Renal cortical epithelial cell (primary cell): Measurements from ENCODE around the gene SETD1A. TPM values are rescaled to one million over a fixed set of nuclear protein-coding genes. Genes with fewer than 3 reads are reported as not detected.

Experiments used
- DNase-seq: peaks from one replicate; pipeline ENCODE4 v3.0.0-alpha.2; 2011; ENCODE audit warnings: low read depth
- total RNA-seq: library from RNA; depleted of rRNA; stranded (reverse); fragments of >200 nt; gene quantifications from 2 replicates; pipeline ENCODE4 v1.2.3, GENCODE V29; 2014

The SETD1A gene
- 1.0 and 7.6 TPM in 2 replicates for total RNA-seq

DNA sequence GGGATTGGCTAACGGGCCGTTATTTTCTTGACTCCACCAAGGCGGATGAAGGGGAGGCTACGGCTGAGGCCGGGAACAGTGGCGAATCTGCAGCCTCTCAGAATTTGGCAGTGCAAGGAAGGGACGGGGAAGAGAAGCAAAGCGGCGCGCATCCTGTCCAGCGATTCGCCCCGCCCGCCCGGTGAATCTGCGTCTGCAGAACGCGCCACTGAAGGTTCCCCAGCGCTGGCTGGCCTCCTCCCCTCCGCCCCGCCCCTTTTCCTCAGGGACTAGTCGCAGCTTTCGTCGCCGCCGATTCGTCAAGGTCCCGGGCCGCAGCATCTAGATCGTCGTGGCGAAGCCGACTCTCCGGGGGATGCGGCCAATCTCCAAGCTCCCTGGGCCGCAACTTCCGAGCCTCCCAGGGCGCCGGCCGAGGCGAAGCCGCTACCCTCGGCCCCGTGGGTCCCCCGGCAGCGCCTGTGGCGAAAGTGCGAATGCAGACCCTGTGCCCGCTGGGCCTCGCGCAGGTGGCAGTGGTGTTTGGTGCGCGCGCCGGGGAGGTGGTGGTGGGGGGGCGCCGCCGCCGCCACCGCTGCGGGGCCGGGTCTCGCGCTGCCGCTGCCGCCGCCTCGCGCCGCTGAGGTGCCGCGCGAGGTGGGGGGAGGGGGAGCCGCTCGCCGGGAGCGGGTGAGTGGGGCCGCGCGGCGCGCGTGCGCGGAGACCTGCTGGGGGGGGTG is at the start of gene SETD1A:
SETD1A (plus strand) TSS at position 299 of the 719 bp plus-strand sequence. CDS start 978 bp downstream, outside the sequence.
- DNase-seq = peak; percentile 73

DNA sequence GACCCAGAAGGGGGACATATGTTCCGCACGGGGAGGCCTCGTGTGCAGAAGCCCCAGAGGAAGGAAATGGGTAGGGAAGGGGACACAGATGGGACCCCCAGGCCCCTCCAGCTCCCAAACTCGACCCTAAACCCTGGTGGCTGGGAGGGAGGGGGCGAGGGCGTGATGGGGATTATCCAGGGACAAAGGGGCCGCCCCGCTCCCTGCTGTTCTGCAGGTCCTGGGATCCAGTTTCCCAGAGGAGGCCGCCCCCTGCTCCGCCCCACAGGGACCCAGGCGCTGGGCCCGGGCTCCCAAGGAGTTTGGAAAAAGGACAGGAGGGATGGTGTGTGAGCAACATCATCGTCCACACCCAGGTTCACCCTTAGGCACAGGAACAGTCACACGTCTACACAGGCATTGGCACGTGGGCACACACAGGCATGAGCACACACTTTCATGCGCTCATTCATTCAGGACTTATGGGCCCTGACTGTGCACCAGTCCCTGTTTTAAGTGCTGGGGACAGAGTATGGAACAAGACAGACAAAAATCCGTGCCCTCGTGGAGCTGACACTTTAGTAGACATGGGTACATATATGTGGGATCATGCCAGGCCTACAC is 47.0 kb upstream of the SETD1A start:
- DNase-seq = no peak

DNA sequence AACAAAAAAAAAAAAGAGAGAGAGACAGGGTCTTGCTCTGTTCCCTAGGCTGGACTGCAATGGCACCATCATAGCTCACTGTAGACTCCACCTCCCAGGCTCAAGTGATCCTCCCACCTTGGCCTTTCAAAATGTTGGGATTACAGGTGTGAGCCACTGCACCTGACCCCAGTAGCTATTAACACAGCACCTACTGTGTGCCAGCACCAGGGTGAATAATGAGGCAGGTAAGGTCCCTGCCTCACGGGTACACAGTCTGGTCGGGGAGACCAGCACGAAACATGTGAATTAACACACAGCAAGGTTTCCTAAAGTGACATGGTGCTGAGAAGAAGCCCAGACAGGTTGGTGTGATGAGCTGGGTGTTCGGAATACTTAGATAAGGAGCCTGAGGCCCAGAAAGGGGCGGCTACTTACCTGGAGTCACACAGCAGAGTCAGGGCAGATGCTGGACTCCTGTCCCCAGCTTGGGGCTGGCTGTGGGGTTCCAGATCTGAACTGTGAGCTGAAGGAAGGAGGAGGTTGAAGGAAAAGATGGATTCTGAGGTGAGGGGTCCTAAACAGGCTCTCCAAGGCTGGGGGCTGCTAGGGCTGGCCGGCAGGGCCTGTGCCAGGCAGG is 44.7 kb upstream of the SETD1A start:
- DNase-seq = no peak

DNA sequence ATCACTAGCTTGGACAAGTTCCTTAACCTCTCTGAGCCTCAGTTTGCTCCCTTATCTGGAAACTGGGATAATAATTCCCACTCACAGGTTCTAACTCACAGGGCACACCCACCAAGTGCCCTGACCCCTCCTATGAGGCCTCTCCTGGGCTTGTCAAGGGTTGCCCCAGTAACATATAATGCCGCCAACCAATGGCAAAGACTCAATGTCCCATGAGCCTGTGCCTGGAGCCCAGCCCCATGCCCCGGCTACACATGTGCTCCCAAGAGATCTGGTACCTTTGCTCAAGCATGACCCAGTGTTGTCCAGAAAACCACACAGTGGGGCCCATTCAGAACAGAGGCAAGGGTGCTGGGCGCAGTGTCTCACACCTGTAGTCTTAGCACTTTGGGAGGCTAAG is 42.7 kb upstream of the SETD1A start:
- no peak for DNase-seq

DNA sequence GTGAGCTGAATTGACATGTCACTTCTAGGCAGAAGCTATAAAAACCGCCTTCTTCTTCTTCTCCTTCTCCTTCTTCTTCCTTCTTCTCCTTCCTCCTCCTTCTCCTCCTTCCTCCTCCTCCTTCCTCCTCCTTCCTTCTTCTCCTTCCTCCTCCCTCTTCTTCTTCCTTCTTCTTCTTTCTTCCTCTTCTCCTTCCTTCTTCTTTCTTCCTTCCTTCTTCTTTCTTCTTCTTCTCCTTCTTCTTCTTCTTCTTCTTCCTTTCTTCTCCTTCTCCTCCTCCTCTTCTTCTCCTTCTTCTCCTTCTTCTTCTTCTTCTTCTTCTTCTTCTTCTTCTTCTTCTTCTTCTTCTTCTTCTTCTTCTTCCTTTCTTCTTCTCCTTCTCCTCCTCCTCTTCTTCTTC is 38.9 kb upstream of the SETD1A start:
- DNase-seq = no peak

DNA sequence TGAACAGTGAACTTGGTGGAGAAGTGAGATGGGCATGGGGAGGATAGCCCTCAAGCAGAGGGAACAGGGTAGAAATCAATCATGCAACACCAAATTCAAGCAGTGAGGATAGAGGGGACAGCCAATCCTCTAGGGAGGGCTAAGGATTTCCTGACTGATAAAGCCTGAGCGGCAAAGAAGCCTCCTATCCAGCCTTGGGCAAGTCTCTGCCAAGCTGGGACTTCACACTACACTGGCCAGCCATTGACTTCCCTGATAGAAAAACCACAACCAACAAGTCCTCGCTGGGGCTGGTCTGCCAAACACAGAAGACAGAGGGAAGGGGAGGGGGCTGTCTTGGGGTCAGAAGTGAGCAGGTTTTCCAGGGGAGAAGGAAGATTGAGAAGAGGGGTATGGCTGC is 36.7 kb upstream of the SETD1A start:
- DNase-seq = no peak

DNA sequence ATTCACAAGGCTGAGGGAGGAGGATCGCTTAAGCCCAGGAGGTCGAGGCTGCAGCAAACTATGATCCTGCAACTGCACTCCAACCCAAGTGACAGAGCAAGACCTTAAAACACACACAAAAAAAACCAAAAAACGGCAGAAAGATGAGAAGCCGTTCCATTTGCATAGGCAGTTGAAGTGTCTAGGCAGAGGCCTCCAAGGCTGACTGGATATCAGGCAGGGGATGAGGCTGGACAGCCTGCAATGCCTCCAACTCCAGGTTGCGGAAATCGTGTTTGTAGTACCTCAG is 36.2 kb upstream of the SETD1A start:
- no peak for DNase-seq

DNA sequence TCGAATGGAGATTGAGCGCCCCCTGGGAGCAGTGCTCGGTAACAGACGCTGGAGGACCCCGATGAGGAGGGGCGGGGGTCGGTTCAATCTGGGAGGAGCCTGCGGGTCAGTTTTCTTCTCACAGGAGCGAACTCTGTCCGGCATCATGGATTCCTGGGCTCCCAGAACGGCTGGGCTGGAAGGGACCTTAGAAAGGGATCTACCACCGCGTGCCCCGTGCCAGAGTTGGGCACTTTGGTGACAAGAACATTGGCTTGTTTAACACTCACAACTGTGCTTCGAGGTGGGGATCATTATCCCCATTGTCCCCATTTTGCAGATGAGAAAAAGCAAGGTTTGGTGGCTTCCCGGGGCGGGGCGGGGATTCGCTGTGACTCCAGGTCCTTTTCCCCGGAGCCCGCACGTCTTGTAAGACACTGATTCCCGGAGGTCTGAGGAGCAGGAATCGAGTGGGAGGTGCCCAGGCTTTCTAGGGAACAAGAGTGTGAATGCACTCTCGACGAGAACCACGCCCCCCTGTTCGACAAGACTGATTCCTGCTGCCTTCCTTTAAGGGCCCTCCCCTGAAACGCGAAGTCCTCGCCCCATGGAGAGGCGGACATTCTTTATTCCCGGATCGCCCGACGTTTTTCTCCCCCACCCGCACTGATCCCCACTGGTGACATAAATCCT is 35.7 kb upstream of the SETD1A start:
- peak; percentile 85 for DNase-seq

DNA sequence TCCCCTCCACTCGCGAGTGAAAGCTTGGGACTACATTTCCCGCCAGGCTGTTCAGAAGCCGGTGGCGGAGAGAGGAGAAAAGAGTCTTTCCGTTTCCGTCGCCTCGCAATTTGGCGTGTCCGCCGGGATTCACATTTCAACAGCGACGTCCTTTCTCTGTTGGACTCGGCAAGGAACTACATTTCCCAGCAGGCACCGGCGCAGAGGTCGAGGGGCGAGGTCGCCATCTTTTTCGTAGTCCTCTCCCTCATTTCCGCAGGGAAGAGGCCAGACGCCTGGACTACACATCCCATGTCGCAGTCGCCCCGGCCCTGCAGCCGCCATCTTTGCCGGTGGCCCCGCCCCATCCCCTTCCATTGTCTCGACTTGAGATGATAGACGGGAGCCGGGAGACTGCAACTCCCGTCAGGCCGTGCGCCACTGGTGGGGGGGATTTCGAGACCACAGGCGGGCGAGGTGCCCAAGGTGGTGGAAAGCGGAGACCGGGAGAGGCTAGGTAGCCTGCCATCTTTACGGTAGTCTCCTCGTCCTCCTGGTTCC is 35.1 kb upstream of the SETD1A start:
- DNase-seq = peak; percentile 98

DNA sequence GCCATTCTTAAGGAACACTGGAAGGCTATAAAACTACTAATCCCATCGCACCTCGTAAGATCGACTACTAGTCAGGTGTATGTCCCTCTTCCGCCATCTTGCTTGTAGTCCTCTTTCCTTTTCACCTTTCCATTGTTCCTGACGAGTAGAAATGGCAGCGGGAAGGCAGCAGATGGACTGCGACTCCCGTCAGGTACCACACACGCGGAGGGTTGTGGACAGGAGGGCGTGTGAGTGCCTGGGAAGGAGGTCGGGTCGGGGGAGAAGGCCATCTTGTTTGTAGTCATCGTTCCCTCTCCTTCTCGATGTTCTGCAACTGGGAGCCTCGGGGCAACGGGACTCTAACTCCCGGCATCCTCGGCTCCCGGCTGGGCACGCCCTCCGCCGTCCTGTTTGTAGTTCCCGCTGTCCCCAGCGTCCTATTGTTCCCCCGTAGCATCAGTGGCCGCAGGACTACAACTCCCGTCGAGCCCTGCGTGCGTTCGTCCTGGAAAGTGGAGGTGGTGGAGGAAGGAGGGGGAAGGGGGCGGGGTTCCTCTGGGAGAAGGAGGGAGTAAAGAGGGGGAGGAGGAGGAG is 34.5 kb upstream of the SETD1A start:
- DNase-seq = peak; percentile 98

DNA sequence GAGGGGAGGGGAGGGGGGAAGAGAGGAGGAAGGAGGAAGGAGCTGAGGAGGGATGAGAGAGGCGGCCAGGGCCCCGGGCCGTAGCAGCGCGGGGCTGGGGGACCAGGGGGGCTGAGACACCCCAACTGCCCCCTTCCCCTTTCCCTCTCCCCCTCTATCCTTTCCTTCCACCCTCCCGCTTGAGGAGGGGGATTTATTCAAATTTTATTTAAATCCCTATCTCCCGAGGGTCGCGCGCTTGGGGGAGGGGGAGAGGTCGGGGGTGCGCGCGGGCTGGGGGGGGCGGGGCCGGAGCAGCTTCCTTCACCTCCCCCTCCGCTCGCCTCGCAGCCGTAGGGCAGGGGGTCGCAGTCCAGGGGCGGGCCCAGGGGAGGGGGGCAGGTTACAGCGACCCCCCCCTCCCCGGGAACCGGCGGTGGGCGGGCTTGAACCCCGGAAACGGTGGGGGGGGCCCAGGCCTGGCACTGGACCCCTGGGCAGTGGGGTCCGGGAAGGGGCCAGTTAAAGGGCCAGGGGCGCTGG is 33.9 kb upstream of the SETD1A start, which contains the start of gene FBXL19:
FBXL19 (plus strand) TSS at position 19 of the 522 bp plus-strand sequence. CDS start 2,183 bp downstream, outside the sequence.
- no peak for DNase-seq

DNA sequence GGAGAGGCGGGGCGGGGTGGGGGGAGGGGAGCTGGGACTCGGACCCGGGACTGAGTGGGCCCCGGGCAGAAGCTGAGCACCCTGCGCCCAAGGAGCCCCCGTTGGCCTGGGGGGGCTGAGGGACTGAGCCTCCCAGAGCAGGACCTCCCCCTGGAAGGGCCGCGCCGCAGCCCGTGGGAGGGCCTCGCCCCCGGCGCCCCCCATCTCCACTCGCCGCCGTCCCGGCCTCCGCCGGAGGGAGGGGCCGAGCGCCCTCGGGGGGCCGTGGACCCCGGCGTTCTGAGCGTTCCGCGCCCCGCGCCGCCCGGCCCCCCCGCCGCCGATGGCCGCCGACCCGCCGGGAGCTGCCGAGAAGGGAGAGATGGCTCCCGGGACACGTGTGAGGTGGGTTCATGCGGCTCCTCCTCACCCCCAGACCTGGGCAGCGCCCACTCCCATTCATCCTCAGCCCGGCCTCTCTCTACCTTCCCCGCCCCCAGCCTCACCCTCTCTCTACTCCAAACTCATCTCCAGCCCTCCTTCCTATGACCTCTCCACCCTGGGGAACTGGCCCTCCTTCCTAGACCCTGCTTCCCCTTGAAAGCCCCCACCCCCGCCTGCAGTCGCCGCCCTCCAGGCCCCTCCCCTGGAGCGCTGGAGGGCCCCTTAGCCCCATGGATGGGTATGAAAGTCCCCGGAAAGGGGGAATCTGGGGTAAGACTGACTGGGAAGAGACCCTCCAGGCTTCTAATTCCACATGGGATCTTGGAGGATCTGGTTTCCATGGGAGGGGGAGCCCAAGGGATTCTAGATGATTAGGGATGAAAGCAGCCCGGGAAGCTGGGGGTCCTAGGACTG is 33.3 kb upstream of the SETD1A start:
- DNase-seq = no peak

DNA sequence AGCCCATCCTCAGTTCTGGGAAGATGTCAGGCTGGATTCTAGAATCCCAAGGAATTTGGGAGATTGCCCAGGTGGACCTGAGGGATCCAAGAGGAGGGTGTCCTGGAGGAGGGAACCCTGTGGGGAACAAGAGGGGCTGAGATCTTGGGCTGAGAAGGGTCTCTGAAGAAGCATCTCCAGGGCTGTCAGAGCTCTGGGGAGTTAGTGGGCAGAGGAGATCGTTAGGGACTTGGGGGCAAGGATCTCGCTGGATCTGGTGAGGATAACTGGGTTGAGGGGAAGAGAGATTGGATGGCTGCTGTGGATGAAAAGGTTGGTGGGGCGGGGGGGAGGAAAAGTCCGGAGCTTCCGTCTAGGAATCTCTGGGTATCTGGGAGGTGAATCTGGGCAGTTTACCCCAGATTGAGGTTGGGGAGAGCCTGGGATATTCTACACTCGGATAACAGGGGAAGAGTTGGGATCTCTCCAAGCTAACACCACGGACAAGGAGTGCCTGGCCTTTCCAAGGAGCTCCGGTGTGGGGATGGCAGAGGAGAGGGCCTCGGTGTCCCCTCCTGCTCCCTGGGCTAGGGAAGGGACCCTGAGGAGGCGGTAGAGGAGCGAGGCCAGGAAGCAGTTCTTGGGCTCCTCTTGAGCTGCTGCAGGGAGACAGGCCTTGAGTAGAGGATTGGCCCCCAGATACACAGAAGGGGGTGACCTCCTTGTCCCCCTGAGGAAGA is 32.5 kb upstream of the SETD1A start:
- no peak for DNase-seq

DNA sequence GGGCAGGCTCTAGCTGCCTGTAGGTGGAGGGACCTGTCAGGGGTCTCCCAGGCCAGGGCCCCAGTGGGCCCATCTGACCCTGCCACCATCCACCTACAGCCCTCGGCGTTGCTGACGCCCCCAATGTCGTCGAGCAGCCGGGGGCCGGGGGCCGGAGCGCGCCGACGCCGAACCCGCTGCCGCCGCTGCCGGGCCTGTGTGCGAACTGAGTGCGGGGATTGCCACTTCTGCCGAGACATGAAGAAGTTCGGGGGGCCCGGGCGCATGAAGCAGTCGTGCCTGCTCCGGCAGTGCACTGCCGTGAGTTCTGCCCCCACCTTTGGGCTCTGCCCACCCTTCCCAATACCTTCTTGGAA is 31.9 kb upstream of the SETD1A start:
- DNase-seq = no peak

DNA sequence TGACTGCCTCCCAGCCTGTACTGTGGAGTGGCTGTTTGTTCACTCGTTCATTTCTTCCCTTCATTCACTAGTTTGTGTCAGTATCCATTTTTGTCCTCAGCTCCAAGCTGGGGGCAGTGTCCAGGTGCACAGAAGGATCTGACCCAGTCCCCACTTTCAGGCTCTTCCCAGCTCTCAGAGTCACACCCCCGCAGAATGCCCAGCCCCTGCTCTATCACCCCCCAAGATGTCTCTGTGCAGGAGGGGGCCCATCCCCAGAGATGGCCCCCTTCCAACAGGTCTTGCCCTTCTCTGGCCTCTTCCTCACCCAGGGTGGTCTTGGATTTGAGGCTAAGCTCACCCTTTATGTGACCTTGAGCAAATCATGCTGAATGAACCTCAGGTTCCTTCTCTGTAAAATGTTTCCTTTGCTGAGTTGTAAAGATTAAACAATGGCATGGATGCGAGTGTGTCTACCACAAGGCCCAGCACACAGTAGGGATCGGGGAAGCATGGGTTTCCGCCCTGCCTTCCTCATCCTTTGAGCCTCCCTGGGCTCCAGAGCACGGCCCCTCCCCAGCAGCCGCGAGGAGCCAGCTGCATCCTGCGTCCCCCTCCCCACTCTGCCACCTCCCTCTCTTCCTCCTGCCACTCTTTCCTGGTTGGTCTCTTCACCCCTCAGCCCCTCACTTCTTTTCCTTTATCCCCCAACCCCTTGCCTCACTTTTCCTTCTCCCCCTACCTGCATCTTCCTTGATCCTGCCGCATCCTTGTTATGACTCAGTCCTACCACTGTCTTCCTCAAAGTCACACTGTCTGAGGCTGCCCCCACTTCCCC is 31.4 kb upstream of the SETD1A start:
- no peak for DNase-seq

DNA sequence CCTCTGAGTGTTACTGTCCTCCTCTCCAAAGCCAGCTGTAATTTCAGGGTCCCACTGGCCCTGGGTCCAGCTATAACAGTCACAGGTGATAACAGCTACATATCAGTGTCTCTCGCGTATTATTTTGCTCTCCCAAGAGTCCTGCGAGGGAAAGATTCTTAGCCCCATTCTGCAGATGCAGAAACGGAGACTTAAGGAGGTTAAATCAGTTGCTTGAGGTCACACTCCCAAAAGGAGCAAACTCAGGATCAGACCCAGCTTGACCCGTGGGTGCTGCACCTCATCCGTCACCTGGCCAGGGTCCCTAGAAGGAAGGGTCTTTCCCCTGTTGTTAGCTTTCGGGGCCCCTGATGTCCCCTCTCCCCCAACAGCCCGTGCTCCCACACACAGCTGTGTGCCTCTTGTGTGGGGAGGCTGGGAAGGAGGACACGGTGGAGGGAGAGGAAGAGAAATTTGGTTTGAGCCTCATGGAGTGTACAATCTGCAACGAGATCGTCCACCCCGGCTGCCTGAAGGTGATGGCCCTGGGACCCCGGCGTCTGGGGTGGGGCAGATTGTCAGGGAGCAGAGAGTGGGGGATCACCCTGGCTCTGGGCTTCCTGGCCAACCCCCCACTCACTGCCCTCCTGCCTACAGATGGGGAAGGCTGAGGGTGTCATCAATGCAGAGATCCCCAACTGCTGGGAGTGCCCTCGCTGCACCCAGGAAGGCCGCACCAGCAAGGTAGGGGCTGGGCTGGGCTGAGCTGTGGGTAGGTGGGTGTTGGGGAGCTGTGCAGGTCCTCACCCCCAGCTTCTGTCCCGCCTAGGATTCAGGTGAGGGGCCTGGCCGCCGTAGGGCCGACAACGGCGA is 30.4 kb upstream of the SETD1A start:
- no peak for DNase-seq

DNA sequence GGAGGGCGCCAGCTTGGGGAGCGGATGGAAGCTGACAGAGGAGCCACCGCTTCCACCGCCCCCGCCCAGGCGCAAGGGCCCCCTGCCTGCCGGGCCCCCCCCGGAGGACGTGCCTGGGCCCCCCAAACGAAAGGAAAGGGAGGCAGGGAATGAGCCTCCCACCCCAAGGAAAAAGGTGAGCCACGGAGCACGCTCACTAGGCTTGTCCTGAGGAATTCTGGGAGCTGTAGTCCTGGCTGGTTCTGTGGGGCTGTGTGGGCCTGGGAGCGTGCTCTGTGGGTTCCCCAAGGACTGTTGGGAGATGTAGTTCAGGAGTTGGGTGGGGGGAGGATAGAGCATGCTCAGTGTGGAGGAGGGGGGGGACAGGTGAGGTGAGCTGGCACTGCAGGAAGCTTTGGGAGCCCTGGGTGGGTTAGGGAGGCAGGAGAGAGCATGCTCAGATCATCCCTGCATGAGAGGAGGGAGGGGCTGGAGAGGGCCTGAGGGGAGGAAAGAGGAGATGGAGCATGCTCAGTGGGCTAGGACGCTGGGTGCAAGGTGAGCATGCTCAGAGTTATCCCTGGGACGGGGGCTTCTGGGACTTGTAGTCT is 29.7 kb upstream of the SETD1A start:
- peak; percentile 29 for DNase-seq

DNA sequence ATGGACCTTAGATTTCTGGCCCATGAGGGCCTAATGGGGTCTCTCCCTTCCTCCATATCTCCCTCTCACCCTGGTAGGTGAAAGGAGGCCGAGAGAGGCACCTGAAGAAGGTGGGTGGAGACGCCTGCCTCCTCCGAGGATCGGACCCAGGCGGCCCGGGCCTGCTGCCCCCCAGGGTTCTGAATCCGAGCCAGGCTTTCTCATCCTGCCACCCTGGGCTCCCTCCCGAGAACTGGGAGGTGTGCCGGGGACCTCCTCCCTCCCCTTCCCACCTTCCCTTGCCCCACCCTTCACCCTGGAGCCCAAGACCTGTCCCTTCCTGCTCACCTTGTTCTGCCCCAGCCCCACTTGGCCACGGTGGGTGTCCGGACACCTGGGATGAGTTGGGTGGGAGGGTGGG is 29.2 kb upstream of the SETD1A start:
- DNase-seq = no peak
